Keratinocyte (primary cell): Measurements from ENCODE around the gene SRSF2.

Experiments
- CTCF ChIP-seq, 3 experiments: IDR thresholded peaks in 1 of 3; conservative IDR thresholded peaks in 1 of 3; optimal IDR thresholded peaks in 1 of 3; 2 replicates in 2 of 3; 3 replicates in 1 of 3; pipeline versions ENCODE3 to v1.5.1; 2011; ENCODE audit warnings: low read length in 3 of 3, mild to moderate bottlenecking in 3 of 3, moderate library complexity in 2 of 3, control low read depth in 1 of 3, inconsistent platforms in 1 of 3; ENCODE audit not compliant: insufficient read depth in 2 of 3; ENCODE audit errors: extremely low read depth in 1 of 3
- EZH2 ChIP-seq: IDR thresholded peaks from one replicate; pipeline ENCODE4 v1.6.1; 2012; ENCODE audit warnings: inconsistent platforms, mild to moderate bottlenecking, low read length, moderate library complexity

- TF ChIP-seq CTCF (optimal IDR thresholded peaks at IDR 0.05 in 1 of 3, IDR thresholded peaks at IDR 0.05 in 1 of 3, conservative IDR thresholded peaks at IDR 0.05 in 1 of 3; ENCODE audit: extremely low read depth in 1 of 3, insufficient read depth in 2 of 3, low read length in 3 of 3) (no peak), EZH2 (no peak)
Observed at GRCh38 chr17:76744747-76745146, 7.6 kb upstream of the SRSF2 start.
